Thymus (tissue), 11 donors: ENCODE results near the gene GON7. TPM values are rescaled to one million over a fixed set of nuclear protein-coding genes. Genes with fewer than 3 reads are reported as not detected.
A peak's percentile ranks its signal among the peaks of the same experiment; 100 is the strongest.
"Not testable (repeated sequence)": the region's sequence is repeated elsewhere in the genome, so short reads cannot be mapped to it uniquely, and the experiment has no call there.

Experiments
- DNase-seq, 9 donors: peaks; one replicate each; pipeline ENCODE4 v3.0.0-alpha.2; 2013; ENCODE audit warnings: low spot score in 9 of 9, low read depth in 6 of 9, missing footprints in 1 of 9
- H3K27ac ChIP-seq, 2 donors: one replicate each; pipeline ENCODE4 v1.5.1; 2013; ENCODE audit warnings: control low read depth in 1 of 2, low read depth in 1 of 2, low read length in 1 of 2, mild to moderate bottlenecking in 1 of 2, moderate library complexity in 1 of 2
- H3K27me3 ChIP-seq, 2 donors: one replicate each; pipeline ENCODE4 v1.5.1; 2013; ENCODE audit warnings: low read length in 1 of 2; ENCODE audit not compliant: control insufficient read depth in 2 of 2, insufficient read depth in 1 of 2
- H3K36me3 ChIP-seq, 2 donors: one replicate each; pipeline ENCODE4 v1.5.1; 2013; ENCODE audit warnings: low read length in 1 of 2, mild to moderate bottlenecking in 1 of 2, moderate library complexity in 1 of 2; ENCODE audit not compliant: control insufficient read depth in 2 of 2, insufficient read depth in 2 of 2
- H3K4me1 ChIP-seq, 2 donors: one replicate each; pipeline ENCODE4 v1.5.1; 2013; ENCODE audit warnings: low read length in 2 of 2; ENCODE audit not compliant: control insufficient read depth in 2 of 2, insufficient read depth in 2 of 2
- H3K4me3 ChIP-seq, 2 donors: one replicate each; pipeline ENCODE4 v1.5.1; 2013; ENCODE audit warnings: low read length in 2 of 2, control low read depth in 1 of 2, mild to moderate bottlenecking in 1 of 2
- H3K9me3 ChIP-seq, 2 donors: one replicate each; pipeline ENCODE4 v1.5.1; 2013; ENCODE audit warnings: low read length in 1 of 2, mild to moderate bottlenecking in 1 of 2; ENCODE audit not compliant: control insufficient read depth in 2 of 2, insufficient read depth in 1 of 2
- whole genome bisulfite sequencing: extraction: QIAGEN DNeasy Blood & Tissue Kit; methylation state at CpG from one replicate; pipeline ENCODE4 v1.1.7; 2013; 5-methylcytosine and 5-hydroxymethylcytosine counted together
- polyA plus RNA-seq: library from polyadenylated mRNA; stranded (reverse); fragments of 200-250 nt; gene quantifications from one replicate; pipeline ENCODE4 v1.2.3, GENCODE V29; 2013
- total RNA-seq: library from RNA; stranded (reverse); fragments of 120-200 nt; gene quantifications from one replicate; pipeline ENCODE4 v1.2.4, GENCODE V29; 2013
- donor health status: healthy.

GON7 gene
- total and polyA plus RNA-seq, 2 donors, result 22.8 to 32.3 TPM

GRCh38 chr14:93233078-93233477, 26.2 kb upstream of the GON7 start:
- not testable (repeated sequence) for DNase-seq, H3K9me3 ChIP-seq
- WGBS, result 93% methylated on average over 5 of the region's 5 CpGs

DNA sequence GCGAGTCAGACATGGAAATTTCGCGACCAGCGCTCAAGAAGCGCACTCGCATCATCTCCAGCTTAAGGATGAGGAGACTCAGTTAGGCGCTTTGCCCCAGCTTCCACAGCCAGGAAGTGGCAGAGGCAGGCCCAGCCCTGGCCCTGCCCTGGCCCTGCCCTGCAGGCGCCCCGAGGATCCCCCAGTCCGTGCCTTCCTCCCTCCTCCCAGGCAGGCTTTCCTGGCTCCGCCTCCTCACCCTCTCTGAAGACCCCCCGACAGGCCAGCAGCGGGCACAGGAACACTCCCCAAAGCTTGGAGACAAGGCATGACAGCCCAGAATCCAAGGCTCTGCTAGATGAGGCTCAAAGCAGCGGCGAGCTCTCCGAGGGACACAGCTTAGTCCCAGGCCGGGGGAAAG, 25.3 kb upstream of the GON7 start:
- no peaks in the 10 kb centered on the region for H3K9me3 ChIP-seq
- H3K4me1 ChIP-seq, result peaks cover 0 to 2% of the 10 kb centered on the region in 2 donors
- no peak for DNase-seq
- WGBS, result 82% methylated on average over 17 of the region's 17 CpGs
- H3K4me3 ChIP-seq, result no peak overlapping the region
- peaks cover 0 to 10% of the 10 kb centered on the region in 2 donors for H3K27me3 ChIP-seq
- H3K36me3 ChIP-seq, result peaks cover 18 to 22% of the 10 kb centered on the region in 2 donors
- H3K27ac ChIP-seq, result no peak overlapping the region

More at GRCh38 chr14:93233078-93233477, 26.2 kb upstream of the GON7 start:
- H3K36me3 ChIP-seq, result peaks cover 8 to 13% of the 10 kb centered on the region in 2 donors
- not testable (repeated sequence) for H3K27ac ChIP-seq, H3K4me1 ChIP-seq, H3K4me3 ChIP-seq
- H3K27me3 ChIP-seq, result peaks cover 0 to 10% of the 10 kb centered on the region in 2 donors

- H3K4me1 ChIP-seq, result no peaks in the 10 kb centered on the region
- WGBS, result 60% methylated on average over 39 of the region's 39 CpGs
- peaks cover 0 to 10% of the 10 kb centered on the region in 2 donors for H3K27me3 ChIP-seq
- peaks cover 20 to 27% of the 10 kb centered on the region in 2 donors for H3K36me3 ChIP-seq
- no peaks in the 10 kb centered on the region for H3K9me3 ChIP-seq
- H3K27ac ChIP-seq, result no peak overlapping the region
- DNase-seq, result no peak
- no peak overlapping the region for H3K4me3 ChIP-seq
Observed at GRCh38 chr14:93231129-93231979, 24.5 kb upstream of the GON7 start.

GRCh38 chr14:93230539-93230938, 23.7 kb upstream of the GON7 start:
- Histone ChIP-seq H3K9me3 (no peaks in the 10 kb centered on the region), H3K4me3 (no peak overlapping the region), H3K4me1 (no peaks in the 10 kb centered on the region), H3K27me3 (peaks cover 0 to 10% of the 10 kb centered on the region in 2 donors), H3K36me3 (peaks cover 26 to 34% of the 10 kb centered on the region in 2 donors), H3K27ac (no peak overlapping the region)
- 97% methylated on average over 16 of the region's 16 CpGs for WGBS
- DNase-seq, result no peak

DNA sequence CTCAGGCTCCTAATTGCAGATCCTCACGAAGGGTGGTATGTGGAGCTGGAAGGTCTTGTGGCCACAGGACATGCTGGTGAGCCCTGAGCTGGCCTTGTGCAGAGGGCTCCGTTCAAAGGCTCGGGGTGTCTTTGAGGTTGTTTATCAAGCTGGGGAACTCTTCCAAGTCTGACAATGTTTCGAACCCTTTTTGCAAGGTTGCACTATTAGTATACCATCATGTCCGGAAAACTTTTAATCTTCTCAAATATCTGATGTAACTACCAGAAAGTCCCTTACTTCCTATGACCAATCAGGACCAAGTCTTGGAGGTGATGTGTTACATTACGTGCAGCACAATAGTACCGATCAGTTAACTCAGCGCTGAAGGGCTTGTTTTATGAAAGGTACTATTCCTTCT, 21.7 kb upstream of the GON7 start:
- Histone ChIP-seq H3K9me3 (no peaks in the 10 kb centered on the region), H3K36me3 (peaks cover 37 to 42% of the 10 kb centered on the region in 2 donors), H3K27me3 (peaks cover 0 to 10% of the 10 kb centered on the region in 2 donors), H3K27ac (no peak overlapping the region), H3K4me3 (no peak overlapping the region), H3K4me1 (no peaks in the 10 kb centered on the region)
- no peak for DNase-seq
- WGBS, result 92% methylated on average over 8 of the region's 8 CpGs

GRCh38 chr14:93223565-93223964, 16.7 kb upstream of the GON7 start:
- WGBS, result 98% methylated on average over 27 of the region's 27 CpGs
- H3K36me3 ChIP-seq, result peaks cover 58 to 61% of the 10 kb centered on the region in 2 donors
- no peaks in the 10 kb centered on the region for H3K27me3 ChIP-seq
- H3K4me1 ChIP-seq, result no peaks in the 10 kb centered on the region
- H3K9me3 ChIP-seq, result no peaks in the 10 kb centered on the region
- H3K27ac ChIP-seq, result no peak overlapping the region
- H3K4me3 ChIP-seq, result no peak overlapping the region
- no peak for DNase-seq

- Histone ChIP-seq H3K36me3 (peaks cover 51 to 55% of the 10 kb centered on the region in 2 donors), H3K4me3 (no peak overlapping the region)
- DNase-seq, result no peak
Observed at GRCh38 chr14:93220509-93220908, 13.6 kb upstream of the GON7 start.

GRCh38 chr14:93219103-93219726, 12.3 kb upstream of the GON7 start:
- Histone ChIP-seq H3K4me3 (no peak overlapping the region), H3K36me3 (peaks cover 57 to 60% of the 10 kb centered on the region in 2 donors), H3K9me3 (no peaks in the 10 kb centered on the region), H3K27me3 (no peaks in the 10 kb centered on the region), H3K4me1 (no peaks in the 10 kb centered on the region), H3K27ac (no peak overlapping the region)
- WGBS, result 76% methylated on average over 3 of the region's 3 CpGs
- peak in 8 of 9 donors; percentile 42 to 82 (median 50) for DNase-seq

More at GRCh38 chr14:93220509-93220908, 13.6 kb upstream of the GON7 start:
- Histone ChIP-seq H3K4me1 (no peaks in the 10 kb centered on the region), H3K27ac (no peak overlapping the region), H3K9me3 (no peaks in the 10 kb centered on the region), H3K27me3 (no peaks in the 10 kb centered on the region)

- Histone ChIP-seq H3K36me3 (peaks cover 42 to 52% of the 10 kb centered on the region in 2 donors), H3K4me1 (no peaks in the 10 kb centered on the region), H3K9me3 (no peaks in the 10 kb centered on the region), H3K4me3 (no peak overlapping the region), H3K27ac (no peak overlapping the region), H3K27me3 (no peaks in the 10 kb centered on the region)
- no peak for DNase-seq
- WGBS, result 97% methylated on average over 2 of the region's 2 CpGs
Observed at GRCh38 chr14:93214598-93214997, 7.7 kb upstream of the GON7 start.
